ENCODE data around the gene AFAP1L2. TPM values are rescaled to one million over a fixed set of nuclear protein-coding genes. Genes with fewer than 3 reads are reported as not detected.

The AFAP1L2 gene
- total RNA-seq, 1 donor from 2014 or later, result 24.0 TPM

- Histone ChIP-seq H3K4me1 (ENCODE audit: control insufficient read depth in 3 of 3, insufficient read depth in 3 of 3, low read length in 3 of 3) (peaks cover 22 to 35% (median 32%) of the 10 kb centered on the region in 3 donors), H3K27ac (ENCODE audit: low read depth, low read length) (no peak overlapping the region), H3K4me3 (ENCODE audit: low read length in 3 of 3) (no peak overlapping the region), H3K9me3 (ENCODE audit: control insufficient read depth in 3 of 3, low read length in 3 of 3) (no peaks in the 10 kb centered on the region), H3K27me3 (ENCODE audit: control insufficient read depth in 3 of 3, insufficient read depth in 3 of 3, low read length in 3 of 3) (peaks cover 0 to 4% (median 0%) of the 10 kb centered on the region in 3 donors), H3K9ac (ENCODE audit: low read depth in 1 of 3, low read length in 3 of 3) (peak overlapping the region in 1 of 3 donors; percentile 40), H3K36me3 (ENCODE audit: control insufficient read depth in 3 of 3, insufficient read depth in 3 of 3, low read length in 3 of 3) (peaks cover 0 to 4% (median 0%) of the 10 kb centered on the region in 3 donors)
These were observed 74.5 kb downstream of the AFAP1L2 start for GRCh38 chr10:114329634-114330365.

GRCh38 chr10:114328874-114329273 is 75.4 kb downstream of the AFAP1L2 start:
- Histone ChIP-seq H3K27ac (ENCODE audit: low read depth, low read length) (no peak overlapping the region), H3K4me1 (ENCODE audit: control insufficient read depth in 3 of 3, insufficient read depth in 3 of 3, low read length in 3 of 3) (peaks cover 18 to 29% (median 26%) of the 10 kb centered on the region in 3 donors)

GRCh38 chr10:114328441-114328812 is 75.9 kb downstream of the AFAP1L2 start:
- no peak overlapping the region for H3K27ac ChIP-seq (ENCODE audit: low read depth, low read length)
- peaks cover 18 to 28% (median 26%) of the 10 kb centered on the region in 3 donors for H3K4me1 ChIP-seq (ENCODE audit: control insufficient read depth in 3 of 3, insufficient read depth in 3 of 3, low read length in 3 of 3)
- H3K9ac ChIP-seq (ENCODE audit: low read depth in 1 of 3, low read length in 3 of 3), result no peak overlapping the region
- H3K36me3 ChIP-seq (ENCODE audit: control insufficient read depth in 3 of 3, insufficient read depth in 3 of 3, low read length in 3 of 3), result peaks cover 0 to 4% (median 0%) of the 10 kb centered on the region in 3 donors
- H3K27me3 ChIP-seq (ENCODE audit: control insufficient read depth in 3 of 3, insufficient read depth in 3 of 3, low read length in 3 of 3), result peaks cover 0 to 4% (median 0%) of the 10 kb centered on the region in 3 donors
- no peaks in the 10 kb centered on the region for H3K9me3 ChIP-seq (ENCODE audit: control insufficient read depth in 3 of 3, low read length in 3 of 3)
- no peak overlapping the region for H3K4me3 ChIP-seq (ENCODE audit: low read length in 3 of 3)

More at GRCh38 chr10:114328874-114329273, 75.4 kb downstream of the AFAP1L2 start:
- no peaks in the 10 kb centered on the region for H3K9me3 ChIP-seq (ENCODE audit: control insufficient read depth in 3 of 3, low read length in 3 of 3)
- peaks cover 0 to 4% (median 0%) of the 10 kb centered on the region in 3 donors for H3K36me3 ChIP-seq (ENCODE audit: control insufficient read depth in 3 of 3, insufficient read depth in 3 of 3, low read length in 3 of 3)
- H3K4me3 ChIP-seq (ENCODE audit: low read length in 3 of 3), result peak overlapping the region in 1 of 3 donors; percentile 6
- H3K9ac ChIP-seq (ENCODE audit: low read depth in 1 of 3, low read length in 3 of 3), result peak overlapping the region in 1 of 3 donors; percentile 33
- H3K27me3 ChIP-seq (ENCODE audit: control insufficient read depth in 3 of 3, insufficient read depth in 3 of 3, low read length in 3 of 3), result peaks cover 0 to 4% (median 0%) of the 10 kb centered on the region in 3 donors

- peaks cover 18 to 23% (median 22%) of the 10 kb centered on the region in 3 donors for H3K4me1 ChIP-seq (ENCODE audit: control insufficient read depth in 3 of 3, insufficient read depth in 3 of 3, low read length in 3 of 3)
- no peaks in the 10 kb centered on the region for H3K9me3 ChIP-seq (ENCODE audit: control insufficient read depth in 3 of 3, low read length in 3 of 3)
- peaks cover 0 to 4% (median 0%) of the 10 kb centered on the region in 3 donors for H3K27me3 ChIP-seq (ENCODE audit: control insufficient read depth in 3 of 3, insufficient read depth in 3 of 3, low read length in 3 of 3)
- no peak overlapping the region for H3K4me3 ChIP-seq (ENCODE audit: low read length in 3 of 3)
- no peak overlapping the region for H3K27ac ChIP-seq (ENCODE audit: low read depth, low read length)
- peaks cover 0 to 4% (median 0%) of the 10 kb centered on the region in 3 donors for H3K36me3 ChIP-seq (ENCODE audit: control insufficient read depth in 3 of 3, insufficient read depth in 3 of 3, low read length in 3 of 3)
- H3K9ac ChIP-seq (ENCODE audit: low read depth in 1 of 3, low read length in 3 of 3), result no peak overlapping the region
These were observed 76.5 kb downstream of the AFAP1L2 start for GRCh38 chr10:114327537-114328440.

GRCh38 chr10:114326795-114327194 is 77.5 kb downstream of the AFAP1L2 start:
- Histone ChIP-seq H3K4me1 (ENCODE audit: control insufficient read depth in 3 of 3, insufficient read depth in 3 of 3, low read length in 3 of 3) (peaks cover 14 to 22% (median 16%) of the 10 kb centered on the region in 3 donors), H3K27ac (ENCODE audit: low read depth, low read length) (no peak overlapping the region), H3K9me3 (ENCODE audit: control insufficient read depth in 3 of 3, low read length in 3 of 3) (no peaks in the 10 kb centered on the region), H3K9ac (ENCODE audit: low read depth in 1 of 3, low read length in 3 of 3) (no peak overlapping the region), H3K27me3 (ENCODE audit: control insufficient read depth in 3 of 3, insufficient read depth in 3 of 3, low read length in 3 of 3) (peaks cover 0 to 4% (median 0%) of the 10 kb centered on the region in 3 donors), H3K36me3 (ENCODE audit: control insufficient read depth in 3 of 3, insufficient read depth in 3 of 3, low read length in 3 of 3) (peaks cover 0 to 10% (median 0%) of the 10 kb centered on the region in 3 donors), H3K4me3 (ENCODE audit: low read length in 3 of 3) (no peak overlapping the region)

GRCh38 chr10:114323023-114323422 is 81.3 kb downstream of the AFAP1L2 start:
- Histone ChIP-seq H3K9ac (ENCODE audit: low read depth in 1 of 3, low read length in 3 of 3) (no peak overlapping the region), H3K4me1 (ENCODE audit: control insufficient read depth in 3 of 3, insufficient read depth in 3 of 3, low read length in 3 of 3) (peaks cover 0 to 2% (median under 1%) of the 10 kb centered on the region in 3 donors), H3K36me3 (ENCODE audit: control insufficient read depth in 3 of 3, insufficient read depth in 3 of 3, low read length in 3 of 3) (peaks cover 0 to 8% (median 2%) of the 10 kb centered on the region in 3 donors), H3K27me3 (ENCODE audit: control insufficient read depth in 3 of 3, insufficient read depth in 3 of 3, low read length in 3 of 3) (peaks cover 0 to 4% (median 0%) of the 10 kb centered on the region in 3 donors), H3K9me3 (ENCODE audit: control insufficient read depth in 3 of 3, low read length in 3 of 3) (no peaks in the 10 kb centered on the region), H3K4me3 (ENCODE audit: low read length in 3 of 3) (no peak overlapping the region), H3K27ac (ENCODE audit: low read depth, low read length) (no peak overlapping the region)

- Histone ChIP-seq H3K4me1 (ENCODE audit: control insufficient read depth in 3 of 3, insufficient read depth in 3 of 3, low read length in 3 of 3) (no peaks in the 10 kb centered on the region), H3K4me3 (ENCODE audit: low read length in 3 of 3) (no peak overlapping the region), H3K9me3 (ENCODE audit: control insufficient read depth in 3 of 3, low read length in 3 of 3) (no peaks in the 10 kb centered on the region), H3K27ac (ENCODE audit: low read depth, low read length) (no peak overlapping the region), H3K27me3 (ENCODE audit: control insufficient read depth in 3 of 3, insufficient read depth in 3 of 3, low read length in 3 of 3) (peaks cover 0 to 4% (median 0%) of the 10 kb centered on the region in 3 donors), H3K9ac (ENCODE audit: low read depth in 1 of 3, low read length in 3 of 3) (no peak overlapping the region), H3K36me3 (ENCODE audit: control insufficient read depth in 3 of 3, insufficient read depth in 3 of 3, low read length in 3 of 3) (peaks cover 0 to 8% (median 2%) of the 10 kb centered on the region in 3 donors)
These were observed 82.0 kb downstream of the AFAP1L2 start for GRCh38 chr10:114322344-114322743.

- no peaks in the 10 kb centered on the region for H3K4me1 ChIP-seq (ENCODE audit: control insufficient read depth in 3 of 3, insufficient read depth in 3 of 3, low read length in 3 of 3)
- H3K9me3 ChIP-seq (ENCODE audit: control insufficient read depth in 3 of 3, low read length in 3 of 3), result no peaks in the 10 kb centered on the region
- H3K36me3 ChIP-seq (ENCODE audit: control insufficient read depth in 3 of 3, insufficient read depth in 3 of 3, low read length in 3 of 3), result peaks cover 0 to 6% (median 2%) of the 10 kb centered on the region in 3 donors
- H3K27me3 ChIP-seq (ENCODE audit: control insufficient read depth in 3 of 3, insufficient read depth in 3 of 3, low read length in 3 of 3), result peaks cover 0 to under 1% (median 0%) of the 10 kb centered on the region in 3 donors
- H3K27ac ChIP-seq (ENCODE audit: low read depth, low read length), result no peak overlapping the region
- no peak overlapping the region for H3K9ac ChIP-seq (ENCODE audit: low read depth in 1 of 3, low read length in 3 of 3)
- H3K4me3 ChIP-seq (ENCODE audit: low read length in 3 of 3), result no peak overlapping the region
These were observed 83.8 kb downstream of the AFAP1L2 start for GRCh38 chr10:114320249-114321116.

Data from skeletal muscle tissue (tissue), 4 donors.